Measurements from ENCODE around the gene SLC2A11. TPM values are rescaled to one million over a fixed set of nuclear protein-coding genes. Genes with fewer than 3 reads are reported as not detected.

The SLC2A11 gene
- total RNA-seq, 1 donor from 2014 or later, result 32.1 TPM

DNA sequence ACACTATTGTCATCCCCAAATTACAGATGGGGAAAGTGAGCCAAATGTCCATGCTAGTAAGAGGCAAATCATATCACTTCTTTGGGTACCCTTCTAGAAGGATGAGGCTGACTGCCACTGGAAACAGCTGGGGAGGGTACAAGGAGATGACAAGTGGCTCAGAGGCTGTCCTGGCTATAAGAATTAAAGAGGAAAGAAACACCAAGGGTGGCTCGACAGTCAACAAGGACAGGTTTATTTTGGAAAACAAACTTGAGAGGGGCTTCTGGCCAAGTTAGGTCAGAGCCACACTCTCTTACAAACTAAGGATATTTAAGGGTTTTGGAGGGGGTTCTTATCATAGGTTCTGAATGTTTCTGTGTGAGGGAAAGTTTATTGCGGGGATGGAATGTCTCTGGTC is 34.5 kb downstream of the SLC2A11 start:
- Mint-ChIP-seq H3K9me3 (no peaks in the 10 kb centered on the region), H3K4me1 (ENCODE audit: unreplicated experiment) (peaks cover 6% of the 10 kb centered on the region), H3K36me3 (peaks cover 6% of the 10 kb centered on the region), H3K27ac (peak overlapping the region; percentile 96), H3K4me3 (peak overlapping the region; percentile 65), H3K27me3 (no peaks in the 10 kb centered on the region)
- TF ChIP-seq, protein P1, sequence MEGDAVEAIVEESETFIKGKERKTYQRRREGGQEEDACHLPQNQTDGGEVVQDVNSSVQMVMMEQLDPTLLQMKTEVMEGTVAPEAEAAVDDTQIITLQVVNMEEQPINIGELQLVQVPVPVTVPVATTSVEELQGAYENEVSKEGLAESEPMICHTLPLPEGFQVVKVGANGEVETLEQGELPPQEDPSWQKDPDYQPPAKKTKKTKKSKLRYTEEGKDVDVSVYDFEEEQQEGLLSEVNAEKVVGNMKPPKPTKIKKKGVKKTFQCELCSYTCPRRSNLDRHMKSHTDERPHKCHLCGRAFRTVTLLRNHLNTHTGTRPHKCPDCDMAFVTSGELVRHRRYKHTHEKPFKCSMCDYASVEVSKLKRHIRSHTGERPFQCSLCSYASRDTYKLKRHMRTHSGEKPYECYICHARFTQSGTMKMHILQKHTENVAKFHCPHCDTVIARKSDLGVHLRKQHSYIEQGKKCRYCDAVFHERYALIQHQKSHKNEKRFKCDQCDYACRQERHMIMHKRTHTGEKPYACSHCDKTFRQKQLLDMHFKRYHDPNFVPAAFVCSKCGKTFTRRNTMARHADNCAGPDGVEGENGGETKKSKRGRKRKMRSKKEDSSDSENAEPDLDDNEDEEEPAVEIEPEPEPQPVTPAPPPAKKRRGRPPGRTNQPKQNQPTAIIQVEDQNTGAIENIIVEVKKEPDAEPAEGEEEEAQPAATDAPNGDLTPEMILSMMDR (conservative IDR thresholded peaks at IDR 0.05), result no peak
- no peak for DNase-seq (ENCODE audit: extremely low spot score, unreplicated experiment)

DNA sequence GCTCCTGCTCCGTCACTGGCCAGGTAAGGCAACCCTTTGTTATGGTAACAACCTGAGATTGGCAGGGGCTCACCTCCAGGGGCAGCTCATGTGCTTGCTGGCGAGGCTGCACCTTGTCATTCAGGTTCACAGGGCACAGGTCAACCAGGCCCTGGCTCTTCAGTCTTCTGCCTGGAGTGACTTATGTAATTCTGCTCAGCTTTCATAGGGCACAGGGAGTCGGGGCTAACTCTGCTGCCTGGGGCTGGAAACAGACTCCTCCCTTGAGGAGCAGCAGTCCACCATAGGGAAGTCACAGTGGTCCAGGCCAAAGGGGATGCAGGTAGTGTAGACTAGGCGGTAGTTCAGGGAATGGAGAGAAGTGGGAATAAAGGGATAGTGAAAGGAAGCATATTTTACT is 35.0 kb downstream of the SLC2A11 start:
- Mint-ChIP-seq H3K36me3 (peaks cover 8% of the 10 kb centered on the region), H3K4me3 (peak overlapping the region; percentile 95), H3K9me3 (no peaks in the 10 kb centered on the region), H3K27me3 (no peaks in the 10 kb centered on the region), H3K27ac (peak overlapping the region; percentile 96), H3K4me1 (ENCODE audit: unreplicated experiment) (peaks cover 6% of the 10 kb centered on the region)
- TF ChIP-seq, protein P1 (conservative IDR thresholded peaks at IDR 0.05), result no peak
- no peak for DNase-seq (ENCODE audit: extremely low spot score, unreplicated experiment)

DNA sequence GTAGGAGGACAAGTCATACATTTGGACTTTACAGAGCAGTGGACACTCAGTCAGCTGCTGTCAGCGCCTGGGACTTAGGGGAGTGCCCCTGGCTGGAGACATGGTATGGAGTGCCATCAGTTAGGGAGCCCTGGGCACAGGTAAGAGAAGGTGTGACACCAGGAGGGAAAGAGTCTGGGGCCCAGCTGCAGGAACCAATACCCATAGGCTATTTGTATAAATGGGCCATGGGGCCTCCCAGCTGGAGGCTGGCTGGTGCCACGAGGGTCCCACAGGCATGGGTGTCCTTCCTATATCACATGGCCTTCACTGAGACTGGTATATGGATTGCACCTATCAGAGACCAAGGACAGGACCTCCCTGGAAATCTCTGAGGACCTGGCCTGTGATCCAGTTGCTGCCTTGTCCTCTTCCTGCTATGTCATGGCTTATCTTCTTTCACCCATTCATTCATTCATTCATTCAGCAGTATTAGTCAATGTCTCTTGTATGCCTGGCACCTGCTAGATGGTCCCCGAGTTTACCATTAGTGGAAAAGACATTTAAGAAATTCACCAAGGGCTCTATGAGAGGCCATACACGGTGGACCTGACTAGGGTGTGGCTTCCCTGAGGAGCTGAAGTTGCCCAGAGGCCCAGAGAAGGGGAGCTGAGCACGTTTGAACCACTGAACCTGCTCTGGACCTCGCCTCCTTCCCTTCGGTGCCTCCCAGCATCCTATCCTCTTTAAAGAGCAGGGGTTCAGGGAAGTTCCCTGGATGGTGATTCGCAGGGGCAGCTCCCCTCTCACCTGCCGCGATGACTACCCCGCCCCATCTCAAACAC is 35.7 kb downstream of the SLC2A11 start:
- H3K4me3 Mint-ChIP-seq, result peak overlapping the region; percentile 95
- DNase-seq (ENCODE audit: extremely low spot score, unreplicated experiment), result no peak
- TF ChIP-seq, protein P1 (conservative IDR thresholded peaks at IDR 0.05), result no peak
- peak overlapping the region; percentile 96 for H3K27ac Mint-ChIP-seq
- peaks cover 8% of the 10 kb centered on the region for H3K36me3 Mint-ChIP-seq
- peaks cover 6% of the 10 kb centered on the region for H3K4me1 Mint-ChIP-seq (ENCODE audit: unreplicated experiment)
- H3K27me3 Mint-ChIP-seq, result no peaks in the 10 kb centered on the region
- no peaks in the 10 kb centered on the region for H3K9me3 Mint-ChIP-seq

DNA sequence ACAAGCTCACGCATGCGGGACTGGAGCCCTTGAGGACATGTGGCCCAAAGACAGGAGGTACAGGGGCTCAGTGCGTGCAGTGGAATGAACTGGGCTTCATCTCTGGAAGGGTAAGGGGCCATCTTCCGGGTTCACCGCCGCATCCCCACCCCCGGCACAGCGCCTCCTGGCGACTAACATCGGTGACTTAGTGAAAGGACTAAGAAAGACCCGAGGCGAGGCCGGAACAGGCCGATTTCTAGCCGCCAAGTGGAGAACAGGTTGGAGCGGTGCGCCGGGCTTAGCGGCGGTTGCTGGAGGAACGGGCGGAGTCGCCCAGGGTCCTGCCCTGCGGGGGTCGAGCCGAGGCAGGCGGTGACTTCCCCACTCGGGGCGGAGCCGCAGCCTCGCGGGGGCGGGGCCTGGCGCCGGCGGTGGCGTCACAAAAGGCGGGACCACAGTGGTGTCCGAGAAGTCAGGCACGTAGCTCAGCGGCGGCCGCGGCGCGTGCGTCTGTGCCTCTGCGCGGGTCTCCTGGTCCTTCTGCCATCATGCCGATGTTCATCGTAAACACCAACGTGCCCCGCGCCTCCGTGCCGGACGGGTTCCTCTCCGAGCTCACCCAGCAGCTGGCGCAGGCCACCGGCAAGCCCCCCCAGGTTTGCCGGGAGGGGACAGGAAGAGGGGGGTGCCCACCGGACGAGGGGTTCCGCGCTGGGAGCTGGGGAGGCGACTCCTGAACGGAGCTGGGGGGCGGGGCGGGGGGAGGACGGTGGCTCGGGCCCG is 36.5 kb downstream of the SLC2A11 start, which contains the start of gene MIF:
Gene MIF, plus strand, starts transcription at position 439 of the 765 bp plus-strand sequence. Its CDS starts 92 bp downstream, at position 531.
- peaks cover 6% of the 10 kb centered on the region for H3K4me1 Mint-ChIP-seq (ENCODE audit: unreplicated experiment)
- peaks cover 11% of the 10 kb centered on the region for H3K36me3 Mint-ChIP-seq
- peak within 1 kb of the TSS; percentile 96 for H3K27ac Mint-ChIP-seq
- H3K4me3 Mint-ChIP-seq, result peak within 1 kb of the TSS; percentile 95
- no peaks in the 10 kb centered on the region for H3K9me3 Mint-ChIP-seq
- no peaks in the 10 kb centered on the region for H3K27me3 Mint-ChIP-seq
- DNase-seq (ENCODE audit: extremely low spot score, unreplicated experiment), result peak; percentile 100
- TF ChIP-seq, protein P1 (conservative IDR thresholded peaks at IDR 0.05), result peak; percentile 89

DNA sequence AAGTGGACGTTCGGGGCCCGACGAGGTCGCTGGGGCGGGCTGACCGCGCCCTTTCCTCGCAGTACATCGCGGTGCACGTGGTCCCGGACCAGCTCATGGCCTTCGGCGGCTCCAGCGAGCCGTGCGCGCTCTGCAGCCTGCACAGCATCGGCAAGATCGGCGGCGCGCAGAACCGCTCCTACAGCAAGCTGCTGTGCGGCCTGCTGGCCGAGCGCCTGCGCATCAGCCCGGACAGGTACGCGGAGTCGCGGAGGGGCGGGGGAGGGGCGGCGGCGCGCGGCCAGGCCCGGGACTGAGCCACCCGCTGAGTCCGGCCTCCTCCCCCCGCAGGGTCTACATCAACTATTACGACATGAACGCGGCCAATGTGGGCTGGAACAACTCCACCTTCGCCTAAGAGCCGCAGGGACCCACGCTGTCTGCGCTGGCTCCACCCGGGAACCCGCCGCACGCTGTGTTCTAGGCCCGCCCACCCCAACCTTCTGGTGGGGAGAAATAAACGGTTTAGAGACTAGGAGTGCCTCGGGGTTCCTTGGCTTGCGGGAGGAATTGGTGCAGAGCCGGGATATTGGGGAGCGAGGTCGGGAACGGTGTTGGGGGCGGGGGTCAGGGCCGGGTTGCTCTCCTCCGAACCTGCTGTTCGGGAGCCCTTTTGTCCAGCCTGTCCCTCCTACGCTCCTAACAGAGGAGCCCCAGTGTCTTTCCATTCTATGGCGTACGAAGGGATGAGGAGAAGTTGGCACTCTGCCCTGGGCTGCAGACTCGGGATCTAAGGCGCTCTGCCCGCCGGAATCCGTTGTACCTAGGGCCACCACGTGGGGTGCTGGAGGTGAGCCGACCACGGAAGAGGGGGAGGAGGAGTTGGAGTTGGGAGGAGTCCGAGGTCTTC is 37.3 kb downstream of the SLC2A11 start:
- DNase-seq (ENCODE audit: extremely low spot score, unreplicated experiment), result peak; percentile 86
- H3K4me1 Mint-ChIP-seq (ENCODE audit: unreplicated experiment), result peaks cover 6% of the 10 kb centered on the region
- TF ChIP-seq, protein P1 (conservative IDR thresholded peaks at IDR 0.05), result peak; percentile 67
- peak overlapping the region; percentile 96 for H3K27ac Mint-ChIP-seq
- no peaks in the 10 kb centered on the region for H3K27me3 Mint-ChIP-seq
- H3K9me3 Mint-ChIP-seq, result no peaks in the 10 kb centered on the region
- peak overlapping the region; percentile 95 for H3K4me3 Mint-ChIP-seq
- H3K36me3 Mint-ChIP-seq, result peaks cover 15% of the 10 kb centered on the region
